ENCODE results near the gene G6PC3. TPM values are rescaled to one million over a fixed set of nuclear protein-coding genes. Genes with fewer than 3 reads are reported as not detected.

Gene G6PC3
- total RNA-seq, 1 experiment from 2014 or later = 105 TPM

GRCh38 chr17:44110823-44111633 lies 40.5 kb downstream of the G6PC3 start:
- Histone ChIP-seq H2BK5ac (ENCODE audit: insufficient read length, low read length) (no peak overlapping the region), H4K20me1 (ENCODE audit: control insufficient read depth, insufficient read depth, insufficient read length) (no peaks in the 10 kb centered on the region), H3K27ac (ENCODE audit: insufficient read length, low read depth, low read length) (no peak overlapping the region), H3K9ac (ENCODE audit: extremely low read depth, insufficient read length, low read length) (no peak overlapping the region), H3K4me2 (ENCODE audit: insufficient read depth, insufficient read length, low read length) (peak overlapping the region; percentile 28), H2BK15ac (ENCODE audit: low read depth, low read length) (no peak overlapping the region; the same call in 1 of the 2 replicates), H3T11ph (ENCODE audit: low read length) (no peak overlapping the region), H2AFZ (ENCODE audit: low read length) (no peak overlapping the region), H3K4ac (ENCODE audit: low read depth, low read length) (no peak overlapping the region), H3K23me2 (ENCODE audit: insufficient read length, low read depth, low read length, poor library complexity, severe bottlenecking) (no peaks in the 10 kb centered on the region), H3K27me3 (ENCODE audit: insufficient read depth, low read length) (no peaks in the 10 kb centered on the region), H3K23ac (ENCODE audit: insufficient read length, low read depth, low read length) (no peak overlapping the region), H3K4me1 (ENCODE audit: insufficient read depth, low read length) (peaks cover 5% of the 10 kb centered on the region; the same call in 1 of the 2 replicates), H3K56ac (ENCODE audit: insufficient read length, low read depth, low read length) (no peak overlapping the region), H2BK120ac (ENCODE audit: low read depth, low read length, poor library complexity, severe bottlenecking) (no peak overlapping the region), H3K14ac (ENCODE audit: insufficient read depth, low read length) (no peak overlapping the region), H4K5ac (ENCODE audit: insufficient read length, low read depth, low read length) (no peak overlapping the region), H2AK5ac (ENCODE audit: insufficient read length, low read length) (no peak overlapping the region), H4K8ac (replicated peaks; ENCODE audit: insufficient read length, low read depth, low read length) (no peak overlapping the region), H3K9me3 (ENCODE audit: control insufficient read depth, low read depth, low read length) (no peaks in the 10 kb centered on the region), H3K79me2 (ENCODE audit: insufficient read depth, low read length) (no peaks in the 10 kb centered on the region), H3K18ac (ENCODE audit: insufficient read length, low read depth, low read length) (no peak overlapping the region), H4K91ac (ENCODE audit: insufficient read length, low read depth, low read length) (no peak overlapping the region), H2BK12ac (ENCODE audit: insufficient read length, low read depth, low read length) (no peak overlapping the region), H3K79me1 (ENCODE audit: insufficient read depth, low read depth, low read length, poor library complexity, severe bottlenecking) (no peaks in the 10 kb centered on the region), H2BK20ac (ENCODE audit: low read depth, low read length, poor library complexity, severe bottlenecking) (no peak overlapping the region)
- Mint-ChIP-seq H3K27me3 (ENCODE audit: low read depth) (no peaks in the 10 kb centered on the region; the same call in 1 of the 2 replicates), H3K27ac (no peak overlapping the region), H3K4me3 (peak overlapping the region; percentile 40 to 43; a peak in 3 of 5 replicates), H3K4me1 (peaks cover 23 to 39% of the 10 kb centered on the region in 2 experiments), H3K9me3 (no peaks in the 10 kb centered on the region), H3K36me3 (ENCODE audit: insufficient read depth in 1 of 3, low read depth in 3 of 3) (peaks cover 5 to 20% (median 6%) of the 10 kb centered on the region in 3 experiments; a peak in 4 of 7 replicates)
- peak; percentile 96 for DNase-seq
- no CpG with 5 or more reads among the region's 28 CpGs for WGBS (ENCODE audit: extremely low coverage, insufficient read length, low lambda C conversion rate)
- TF ChIP-seq CTCF (conservative IDR thresholded peaks at IDR 0.05) = 0 out of 3 replicates have a peak, but pooled peaks have one; percentile 9

All from H9 (cell line).